K562 treated with DMSO at 1 percent for 4 hours (cell line): ENCODE data around the gene RAF1. TPM values are rescaled to one million over a fixed set of nuclear protein-coding genes. Genes with fewer than 3 reads are reported as not detected.

Experiments
- total RNA-seq: library from RNA; unstranded; fragments of 300-600 nt; gene quantifications from 2 replicates; pipeline ENCODE4 v1.2.3, GENCODE V29; 2022; ENCODE audit not compliant: insufficient read depth

The RAF1 gene
- total RNA-seq, result 56.1 and 69.2 TPM in 2 replicates

GRCh38 chr3:12663936-12664908 is at the start of gene RAF1:
RAF1 (minus strand) TSS chr3:12664117; CDS start chr3:12618721, 45,396 bp downstream.

GRCh38 chr3:12556690-12557472 is 107.0 kb downstream of the RAF1 start, which contains the start of gene MKRN2:
MKRN2 (plus strand) TSS chr3:12557087; CDS start chr3:12557151, 64 bp downstream.

GRCh38 chr3:12545473-12545791 is 118.5 kb downstream of the RAF1 start, which contains the start of gene MKRN2OS:
MKRN2OS (minus strand) TSS chr3:12545499; CDS start chr3:12545464, 35 bp downstream.

Other genes starting within 250 kb of the RAF1 start
- 4.1 and 7.1 TPM in 2 replicates for gene TSEN2, start 179.6 kb downstream of the RAF1 start, total RNA-seq
- gene MKRN2OS, start 118.6 kb downstream of the RAF1 start, total RNA-seq, result not detected in 2 replicates
- gene MKRN2, start 107.0 kb downstream of the RAF1 start, total RNA-seq, result 30.1 and 33.7 TPM in 2 replicates
- not detected in 2 replicates for gene TMEM40, start 95.1 kb upstream of the RAF1 start, total RNA-seq
- 6.1 and 6.2 TPM in 2 replicates for gene CAND2, start 132.6 kb upstream of the RAF1 start, total RNA-seq
- 1,982 and 1,983 TPM in 2 replicates for gene RPL32, start 177.4 kb upstream of the RAF1 start, total RNA-seq